GM19023 (cell line): Measurements from ENCODE around the gene CACNG7.

Experiments
- ATAC-seq: cut with Tn5 transposase; IDR thresholded peaks from one replicate; pipeline ENCODE4 v1.9.1; 2021; ENCODE audit warnings: mild to moderate bottlenecking, moderate library complexity; ENCODE audit not compliant: unreplicated experiment

CACNG7 gene

GRCh38 chr19:53980539-53981375 lies 71.7 kb downstream of the CACNG7 start:
- ATAC-seq, result no peak

- no peak for ATAC-seq
These were observed 72.4 kb downstream of the CACNG7 start for GRCh38 chr19:53981376-53981951.

GRCh38 chr19:53982001-53982451 lies 72.9 kb downstream of the CACNG7 start:
- no peak for ATAC-seq

- ATAC-seq, result no peak
These were observed 73.5 kb downstream of the CACNG7 start for GRCh38 chr19:53982611-53983010.

GRCh38 chr19:53983457-53984289 lies 74.6 kb downstream of the CACNG7 start:
- no peak for ATAC-seq

- ATAC-seq, result no peak
These were observed 76.8 kb downstream of the CACNG7 start for GRCh38 chr19:53985863-53986262.

- ATAC-seq, result no peak
These were observed 79.9 kb downstream of the CACNG7 start for GRCh38 chr19:53988981-53989380.

- no peak for ATAC-seq
These were observed 80.8 kb downstream of the CACNG7 start for GRCh38 chr19:53989600-53990533.

- no peak for ATAC-seq
These were observed 82.4 kb downstream of the CACNG7 start, which contains the start of gene CACNG6 for GRCh38 chr19:53991224-53992113. TSS of gene CACNG6 (plus strand) at chr19:53991637. CDS start at chr19:53992878, 1,241 bp downstream.

- no peak for ATAC-seq
These were observed 83.1 kb downstream of the CACNG7 start for GRCh38 chr19:53992211-53992610.

- no peak for ATAC-seq
These were observed 83.7 kb downstream of the CACNG7 start for GRCh38 chr19:53992815-53993214.

GRCh38 chr19:53993448-53993847 lies 84.4 kb downstream of the CACNG7 start:
- no peak for ATAC-seq
